SU-DHL-6 (cell line): ENCODE data around the gene NPEPL1.

Experiments used
- CTCF ChIP-seq: fragments of 200-600 bp; sonication (generic); IDR thresholded peaks from one replicate; pipeline ENCODE4 v1.5.1; 2017; ENCODE audit warnings: antibody characterized with exemption, mild to moderate bottlenecking, low read length, moderate library complexity; ENCODE audit not compliant: insufficient read depth, poor library complexity, severe bottlenecking
- EZH2phosphoT487 ChIP-seq: fragments of 200-600 bp; sonication (generic), shearing (Covaris generic); conservative IDR thresholded peaks from 2 replicates; pipeline ENCODE4 v1.6.1; 2018; ENCODE audit warnings: mild to moderate bottlenecking, antibody characterized with exemption, low read length, moderate library complexity, mixed read lengths

GRCh38 chr20:58675641-58676040 is 17.0 kb upstream of the NPEPL1 start:
- TF ChIP-seq CTCF (no peak), EZH2phosphoT487 (no peak)
